DMS114 treated with DMSO at 0.1 percent for 48 hours (cell line): ENCODE data around the gene CHIC1.
"Not testable (repeated sequence)": the region's sequence is repeated elsewhere in the genome, so short reads cannot be mapped to it uniquely, and the experiment has no call there.

ENCODE experiments used
- DNase-seq: peaks from one replicate; lab custom pipeline; 2025; ENCODE audit not compliant: unreplicated experiment; lab: John Stamatoyannopoulos, UW

Gene CHIC1

DNA sequence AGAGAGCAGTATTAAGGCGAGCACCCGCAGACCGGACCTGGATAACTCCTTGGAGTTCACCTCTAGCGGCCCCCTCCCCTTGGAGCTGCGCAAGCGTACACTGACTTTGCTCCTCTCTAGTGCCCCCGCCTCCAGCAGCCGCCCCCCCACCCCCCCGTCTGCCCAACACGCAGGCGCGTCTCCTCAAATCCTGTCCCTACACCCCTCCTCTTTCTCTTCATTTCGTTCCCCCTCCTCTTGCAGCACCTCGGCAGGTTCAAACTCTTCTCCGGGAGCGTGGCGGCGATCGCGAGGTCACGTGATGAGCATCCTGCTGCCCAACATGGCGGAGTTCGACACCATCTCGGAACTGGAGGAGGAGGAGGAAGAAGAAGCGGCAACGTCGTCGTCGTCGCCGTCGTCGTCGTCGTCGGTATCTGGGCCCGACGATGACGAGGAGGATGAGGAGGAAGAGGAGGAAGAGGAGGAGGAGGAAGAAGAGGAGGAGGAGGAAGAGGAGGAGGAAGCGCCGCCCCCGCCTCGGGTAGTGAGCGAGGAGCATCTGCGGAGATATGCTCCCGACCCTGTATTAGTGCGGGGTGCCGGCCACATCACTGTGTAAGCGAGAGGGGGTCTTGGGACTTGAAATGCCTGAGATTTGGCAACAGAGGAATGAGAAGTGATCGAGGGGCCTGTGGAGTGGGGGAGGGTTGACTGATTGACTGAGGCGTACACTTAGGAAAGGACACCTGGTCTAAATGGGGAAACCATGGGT, at the start of gene CHIC1:
CHIC1 (plus strand) TSS at position 214 of the 754 bp plus-strand sequence; CDS start at position 302, 88 bp downstream.
- DNase-seq: peak; percentile 35

DNA sequence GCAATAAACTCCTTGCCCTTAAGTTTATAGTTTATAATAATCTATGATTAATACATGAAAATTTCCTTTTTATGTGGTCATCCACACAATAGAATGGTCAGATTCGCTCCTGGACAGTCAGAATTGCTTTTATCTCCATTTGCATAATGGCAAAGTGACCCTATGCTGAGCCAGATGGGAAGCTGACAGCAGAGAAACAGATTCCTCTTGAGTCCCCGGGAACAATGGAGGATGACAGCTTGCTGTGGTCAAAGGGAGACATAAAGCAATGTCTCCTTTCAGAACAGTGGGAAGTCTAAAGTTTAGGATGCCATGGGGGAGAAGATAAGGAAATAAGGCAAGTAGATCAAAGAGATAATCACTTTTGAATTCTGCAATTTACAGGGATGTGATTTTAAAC, 40.2 kb upstream of the CHIC1 start:
- not testable (repeated sequence) for DNase-seq

GRCh38 chrX:73524906-73525305, 38.1 kb upstream of the CHIC1 start:
- no peak for DNase-seq

- no peak for DNase-seq
Measured at GRCh38 chrX:73525928-73526690, 36.9 kb upstream of the CHIC1 start.

DNA sequence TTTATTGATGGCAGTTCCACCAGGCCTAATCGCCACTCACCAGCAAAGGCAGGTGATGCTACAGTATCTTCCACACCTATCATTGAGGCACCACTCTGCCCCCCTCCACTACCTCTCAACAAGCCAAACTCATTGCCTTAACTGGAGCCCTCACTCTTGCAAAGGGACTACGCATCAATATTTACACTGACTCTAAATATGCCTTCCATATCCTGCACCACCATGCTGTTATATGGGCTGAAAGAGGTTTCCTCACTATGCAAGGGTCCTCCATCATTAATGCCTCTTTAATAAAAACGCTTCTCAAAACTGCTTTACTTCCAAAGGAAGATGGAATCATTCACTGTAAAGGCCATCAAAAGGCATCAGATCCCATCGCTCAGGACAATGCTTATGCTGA, 31.3 kb upstream of the CHIC1 start:
- not testable (repeated sequence) for DNase-seq

DNA sequence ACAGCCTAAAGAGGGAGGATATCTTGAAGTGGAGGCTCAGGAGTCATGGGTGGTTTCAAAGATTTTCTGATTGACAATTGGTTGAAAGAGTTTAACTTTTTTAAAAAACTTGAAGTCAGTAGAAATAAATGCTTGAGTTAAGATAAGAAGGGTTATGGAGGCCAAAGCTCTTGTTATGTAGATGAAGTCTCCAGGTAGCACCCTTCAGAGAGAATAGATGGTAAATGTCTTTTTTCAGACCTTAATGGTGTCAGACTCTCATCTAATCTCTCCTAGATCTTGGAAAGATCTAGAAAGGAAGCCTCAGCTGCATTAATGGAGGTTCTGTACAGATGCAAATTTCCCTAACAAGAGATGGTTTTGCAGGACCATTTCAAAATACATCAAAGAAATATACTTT, 6.8 kb upstream of the CHIC1 start:
- no peak for DNase-seq

DNA sequence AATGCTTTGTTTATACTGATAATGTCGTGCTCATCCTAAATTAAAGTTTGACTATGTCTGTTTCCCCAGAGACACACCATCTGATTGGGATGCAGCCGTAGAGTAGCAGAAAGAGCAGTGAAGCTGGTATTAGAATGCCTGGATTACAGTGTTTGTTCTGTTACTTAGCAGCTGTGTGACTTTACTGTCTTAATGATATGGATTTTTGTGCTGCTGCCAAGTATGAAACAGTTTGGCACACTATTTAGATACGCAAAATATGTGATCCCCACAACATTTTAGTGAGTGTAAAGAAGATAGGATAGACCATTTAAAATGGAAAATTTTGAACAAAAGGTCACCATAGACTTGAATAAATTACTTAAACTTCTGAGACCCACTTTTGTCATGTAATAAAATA, 1.2 kb upstream of the CHIC1 start:
- no peak for DNase-seq

DNA sequence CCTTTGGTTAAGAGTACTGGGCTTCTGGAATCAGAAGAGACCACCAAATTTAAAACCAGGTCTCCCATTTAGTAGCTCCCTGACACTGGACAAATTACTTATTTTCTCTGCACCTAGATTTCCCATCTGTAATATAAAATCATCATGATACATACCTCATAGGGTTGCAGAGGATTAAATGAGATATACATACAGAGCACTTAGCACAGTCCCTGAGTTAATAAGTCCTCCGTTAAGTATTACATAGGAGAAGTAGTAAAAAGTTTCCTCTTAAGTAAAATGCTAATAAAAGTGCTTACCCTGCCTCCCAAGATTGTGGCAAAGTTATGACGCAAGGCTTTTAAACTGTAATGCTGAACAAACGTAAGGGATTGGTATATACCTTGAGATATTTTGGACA, 539 bp upstream of the CHIC1 start:
- no peak for DNase-seq

DNA sequence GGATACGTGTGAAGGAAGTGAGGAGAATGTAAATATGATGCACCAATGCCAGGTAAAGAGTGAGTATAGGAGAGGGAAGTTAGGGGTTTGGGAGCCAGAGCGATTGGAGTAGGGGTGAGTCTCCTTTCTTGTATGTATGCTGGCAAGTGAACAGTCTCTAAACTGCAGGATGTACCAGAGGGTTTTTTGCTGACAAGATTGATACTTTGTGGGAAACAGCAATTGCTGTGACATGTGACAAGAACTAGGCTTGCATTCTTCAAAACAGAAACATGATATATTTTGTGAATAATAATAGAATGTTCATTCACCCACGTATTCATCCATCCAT, 706 bp downstream of the CHIC1 start:
- no peak for DNase-seq

- no peak for DNase-seq
Measured at GRCh38 chrX:73577361-73577760, 14.4 kb downstream of the CHIC1 start.

DNA sequence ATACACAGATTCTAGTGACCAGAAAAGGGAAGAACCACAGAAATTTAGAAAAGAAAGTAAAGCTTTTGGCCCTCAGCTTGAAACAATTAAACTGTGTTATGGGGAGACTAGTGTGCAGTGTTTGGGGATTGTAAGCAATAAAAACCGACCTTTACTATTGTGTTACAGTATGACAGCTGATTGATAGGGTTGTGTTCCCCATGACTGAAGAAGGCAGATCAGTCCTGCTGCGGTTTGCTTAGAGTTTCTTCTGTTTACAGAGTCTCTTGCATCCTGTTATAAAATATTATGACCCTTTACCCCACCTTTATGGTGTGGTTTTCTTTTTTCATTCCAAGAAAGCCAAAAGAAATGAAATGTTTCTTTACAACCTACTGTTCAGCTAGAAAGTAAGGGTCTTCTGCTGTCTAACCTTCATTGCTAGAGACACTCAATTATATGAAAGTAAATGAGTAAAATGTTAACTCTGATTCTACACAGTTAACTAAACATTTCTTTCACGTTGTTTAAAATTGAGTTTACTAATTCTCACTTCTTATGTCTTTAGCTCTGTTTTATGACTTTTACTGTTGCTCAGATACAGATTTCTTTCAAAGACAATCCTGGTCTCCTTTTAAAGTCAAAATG, 18.1 kb downstream of the CHIC1 start:
- DNase-seq: no peak

- not testable (repeated sequence) for DNase-seq
Measured at GRCh38 chrX:73597758-73598157, 34.8 kb downstream of the CHIC1 start.

- DNase-seq: no peak
Measured at GRCh38 chrX:73615022-73615421, 52.0 kb downstream of the CHIC1 start.

DNA sequence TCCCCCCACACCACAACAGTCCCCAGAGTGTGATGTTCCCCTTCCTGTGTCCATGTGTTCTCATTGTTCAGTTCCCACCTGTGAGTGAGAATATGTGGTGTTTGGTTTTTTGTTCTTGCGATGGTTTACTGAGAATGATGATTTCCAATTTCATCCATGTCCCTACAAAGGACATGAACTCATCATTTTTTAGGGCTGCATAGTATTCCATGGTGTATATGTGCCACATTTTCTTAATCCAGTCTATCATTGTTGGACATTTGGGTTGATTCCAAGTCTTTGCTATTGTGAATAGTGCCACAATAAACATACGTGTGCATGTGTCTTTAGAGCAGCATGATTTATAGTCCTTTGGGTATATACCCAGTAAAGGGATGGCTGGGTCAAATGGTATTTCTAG, 78.7 kb downstream of the CHIC1 start:
- not testable (repeated sequence) for DNase-seq

GRCh38 chrX:73647212-73647611, 84.2 kb downstream of the CHIC1 start:
- no peak for DNase-seq

- no peak for DNase-seq
Measured at GRCh38 chrX:73647632-73648322, 84.8 kb downstream of the CHIC1 start.

- DNase-seq: not testable (repeated sequence)
Measured at GRCh38 chrX:73661322-73661721, 98.3 kb downstream of the CHIC1 start.

GRCh38 chrX:73668779-73669178, 105.8 kb downstream of the CHIC1 start:
- no peak for DNase-seq

DNA sequence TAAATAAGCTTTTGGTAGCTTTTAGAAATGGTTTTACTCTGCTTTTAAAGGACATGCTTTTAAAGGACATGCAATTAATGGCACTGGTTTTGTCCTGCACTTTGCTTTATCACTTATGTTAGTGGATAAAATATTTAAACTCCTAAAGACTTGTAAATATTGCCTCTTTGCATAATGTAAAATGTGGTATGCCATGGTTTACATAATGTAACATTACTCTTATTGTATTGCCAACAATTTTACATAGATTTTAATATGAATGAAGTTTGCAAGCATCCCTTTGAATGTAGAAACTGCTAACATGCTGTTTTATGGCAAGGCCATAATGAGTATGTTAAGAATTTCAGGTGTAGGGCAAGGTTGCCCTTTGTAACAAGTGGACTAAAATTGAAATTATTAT, 118.4 kb downstream of the CHIC1 start:
- DNase-seq: no peak

DNA sequence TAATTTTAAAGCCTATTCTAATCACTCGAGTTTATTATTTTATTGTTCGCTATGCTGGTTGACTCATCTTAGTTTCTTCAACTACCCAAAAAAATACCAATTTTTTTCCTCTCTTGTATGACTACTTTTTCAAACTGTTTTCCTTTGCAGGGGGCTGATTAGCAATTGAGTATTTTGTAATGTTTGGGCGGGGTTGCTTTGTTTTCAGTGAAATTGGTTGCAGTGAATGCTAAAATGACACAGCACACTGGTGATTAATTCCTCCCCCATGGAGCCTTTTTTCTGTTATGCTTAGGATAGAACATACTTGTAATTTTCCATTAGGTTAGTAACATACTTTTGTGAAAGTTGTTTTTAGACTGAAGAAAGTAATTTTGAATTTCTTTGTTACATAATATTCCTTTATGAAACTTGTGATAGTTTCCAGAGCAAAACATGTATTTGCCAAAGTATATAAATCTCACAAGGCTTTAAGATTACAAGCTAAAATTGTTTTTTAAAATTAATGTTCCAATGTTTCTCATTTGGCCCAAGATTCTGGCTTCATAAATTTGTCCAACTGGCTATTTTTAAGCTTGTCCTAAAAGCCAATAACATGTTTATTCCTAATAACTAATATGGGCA, 120.4 kb downstream of the CHIC1 start:
- no peak for DNase-seq

GRCh38 chrX:73707014-73707413, 144.0 kb downstream of the CHIC1 start:
- DNase-seq: not testable (repeated sequence)
